Measurements from ENCODE around the gene STAT3.
"Not testable (repeated sequence)": the region's sequence is repeated elsewhere in the genome, so short reads cannot be mapped to it uniquely, and the experiment has no call there.

STAT3 gene

GRCh38 chr17:42274253-42274542 lies 114.0 kb downstream of the STAT3 start:
- no peak for DNase-seq

DNA sequence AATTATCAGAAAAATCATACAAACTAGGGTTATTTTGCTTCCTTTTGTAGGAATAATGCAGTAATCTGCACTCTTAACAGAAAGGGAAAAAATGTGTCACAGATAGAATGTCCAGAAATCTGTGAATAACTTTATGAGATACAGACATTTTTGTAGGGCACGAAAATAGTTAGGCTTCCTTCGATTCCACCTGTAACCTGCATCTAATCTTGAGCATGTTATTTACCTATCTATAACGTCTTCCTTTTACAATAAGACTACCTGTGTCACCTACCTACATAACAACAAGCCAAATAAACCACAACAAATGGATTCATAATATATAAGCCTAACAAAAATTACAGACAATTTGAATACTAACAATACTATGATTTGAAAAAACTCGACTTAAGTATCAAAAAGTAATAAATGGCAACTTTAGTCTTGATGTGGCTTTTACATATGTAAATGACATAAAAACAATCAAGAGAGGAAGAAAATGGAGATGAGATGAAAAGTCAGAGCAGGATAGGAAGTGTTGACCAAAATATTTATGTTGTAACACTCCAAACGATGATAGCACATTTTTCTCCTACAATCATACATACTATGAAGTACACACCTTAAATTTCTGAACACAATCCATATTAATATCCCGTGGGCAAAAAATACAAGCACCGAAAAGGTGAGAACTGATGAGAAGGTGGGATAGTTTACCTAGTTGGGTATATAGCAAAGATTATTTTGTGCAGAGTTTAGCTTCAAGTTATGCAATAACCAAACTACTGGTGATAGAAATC lies 114.6 kb downstream of the STAT3 start:
- DNase-seq: no peak

- DNase-seq: no peak
These were observed 115.9 kb downstream of the STAT3 start for GRCh38 chr17:42272162-42272907.

DNA sequence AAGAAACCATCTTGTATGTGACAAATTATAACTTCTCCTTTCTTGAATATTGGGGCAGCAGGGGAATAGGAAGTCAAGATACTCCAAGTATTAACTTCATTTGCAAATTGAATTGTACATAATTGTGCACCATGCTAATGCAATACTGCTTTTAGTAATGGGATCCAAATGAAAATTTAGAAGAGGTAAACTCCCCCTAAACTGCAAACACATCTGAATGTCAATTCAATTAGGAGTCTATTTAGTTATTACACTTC lies 116.5 kb downstream of the STAT3 start:
- no peak for DNase-seq

GRCh38 chr17:42271006-42271778 lies 117.0 kb downstream of the STAT3 start:
- no peak for DNase-seq

DNA sequence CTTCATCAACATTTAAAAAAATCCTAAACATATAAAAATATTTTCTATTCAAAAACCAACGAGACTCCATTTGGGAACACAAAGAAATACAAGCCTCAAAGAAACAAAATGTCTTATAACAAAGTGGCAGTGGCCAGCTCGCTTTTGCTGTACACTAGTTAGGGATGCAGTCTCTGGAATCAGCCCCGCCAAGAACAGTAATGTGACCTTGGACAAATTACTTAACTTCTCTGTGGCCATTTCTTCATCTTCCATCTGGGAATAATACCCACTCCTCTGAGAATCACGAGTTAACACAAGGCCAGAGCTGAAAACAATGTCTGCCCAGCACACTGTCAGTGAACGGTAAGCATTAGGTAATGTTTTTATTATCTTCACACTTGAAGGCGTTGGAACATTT lies 117.6 kb downstream of the STAT3 start:
- no peak for DNase-seq

DNA sequence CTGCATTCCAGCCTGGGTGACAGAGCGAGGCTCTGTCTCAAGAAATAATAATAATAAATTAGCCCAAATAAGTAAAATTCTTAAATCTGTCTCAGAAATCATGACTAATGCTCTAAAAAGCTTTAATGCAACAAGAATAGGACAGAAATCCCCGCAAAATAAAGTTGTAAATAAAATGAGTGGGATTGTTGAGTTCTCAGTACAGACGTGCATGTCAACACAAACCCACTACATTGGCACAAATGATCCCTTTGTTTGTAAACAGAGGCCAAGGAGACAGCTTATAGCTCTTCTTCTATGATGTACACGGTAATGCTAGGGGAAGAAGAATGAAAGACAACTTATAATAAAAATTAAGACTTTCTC lies 118.1 kb downstream of the STAT3 start:
- DNase-seq: no peak

DNA sequence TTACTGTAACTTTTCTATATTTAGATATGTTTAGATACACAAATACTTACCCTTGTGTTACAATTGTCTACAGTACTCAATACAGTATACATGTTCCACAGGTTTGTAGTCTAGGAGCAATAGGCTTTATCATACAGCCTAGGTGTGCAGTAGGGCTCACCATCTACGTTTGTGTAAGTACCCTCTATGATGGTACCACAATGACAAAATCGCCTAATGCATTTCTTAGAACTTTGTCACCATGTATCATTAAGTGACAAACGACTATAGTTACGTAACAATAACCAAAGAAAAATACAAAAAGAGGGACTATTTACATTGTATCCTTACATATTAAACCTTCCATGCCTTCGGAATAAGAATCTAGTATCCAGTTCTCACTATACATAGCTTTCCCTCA lies 120.0 kb downstream of the STAT3 start:
- DNase-seq: no peak

DNA sequence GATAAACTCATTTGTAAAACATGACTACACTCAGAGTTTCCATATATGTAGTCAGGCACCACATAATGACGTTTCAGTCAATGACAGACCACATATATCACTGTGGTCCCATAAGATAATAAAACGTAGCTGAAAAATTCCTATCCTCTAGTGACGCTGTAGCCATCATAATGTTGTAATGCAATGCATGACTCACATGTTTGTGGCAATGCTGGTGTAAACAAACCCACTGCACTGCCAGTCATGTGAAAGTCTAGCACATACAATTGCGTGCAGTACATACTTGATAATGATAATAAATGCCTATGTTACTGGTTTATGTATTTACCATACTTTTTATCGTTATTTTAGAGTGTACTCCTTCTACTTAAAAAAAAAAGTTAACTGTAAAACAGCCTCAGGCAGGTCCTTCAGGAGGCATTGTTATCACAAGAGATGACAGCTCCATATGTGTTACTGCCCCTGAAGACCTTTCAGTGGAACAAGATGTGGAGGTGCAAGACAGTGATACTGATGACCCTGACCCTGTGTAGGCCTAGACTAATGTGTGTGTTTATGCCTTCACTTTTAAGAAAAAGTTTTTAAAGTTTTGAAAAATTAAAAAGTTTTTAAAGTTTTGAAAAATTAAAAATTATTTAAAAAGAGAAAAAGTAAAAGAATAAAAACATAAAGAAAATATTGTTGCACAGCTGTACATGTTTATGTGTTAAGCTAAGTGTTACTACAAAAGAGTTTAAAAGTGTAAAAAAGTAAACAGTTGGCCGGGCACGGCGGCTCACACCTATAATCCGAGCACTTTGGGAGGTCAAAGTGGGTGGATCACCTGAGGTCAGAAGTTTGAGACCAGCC lies 121.1 kb downstream of the STAT3 start:
- peak; percentile 86 for DNase-seq

- no peak for DNase-seq
These were observed 121.8 kb downstream of the STAT3 start for GRCh38 chr17:42266462-42266861.

DNA sequence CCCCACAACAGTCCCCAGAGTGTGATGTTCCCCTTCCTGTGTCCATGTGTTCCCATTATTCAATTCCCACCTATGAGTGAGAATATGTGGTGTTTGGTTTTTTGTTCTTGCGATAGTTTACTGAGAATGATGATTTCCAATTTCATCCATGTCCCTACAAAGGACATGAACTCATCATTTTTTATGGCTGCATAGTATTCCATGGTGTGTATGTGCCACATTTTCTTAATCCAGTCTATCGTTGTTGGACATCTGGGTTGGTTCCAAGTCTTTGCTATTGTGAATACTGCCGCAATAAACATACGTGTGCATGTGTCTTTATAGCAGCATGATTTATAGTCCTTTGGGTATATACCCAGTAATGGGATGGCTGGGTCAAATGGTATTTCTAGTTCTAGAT lies 123.9 kb downstream of the STAT3 start:
- not testable (repeated sequence) for DNase-seq
